ENCODE measurements around the gene ESCO1.

Gene ESCO1

GRCh38 chr18:21489919-21490495 is 110.5 kb downstream of the ESCO1 start:
- no peak overlapping the region for H3K27ac ChIP-seq
- DNase-seq (ENCODE audit: low read depth, low spot score): no peak

- DNase-seq (ENCODE audit: low read depth, low spot score): no peak
- H3K27ac ChIP-seq: no peak overlapping the region
These were observed 111.3 kb downstream of the ESCO1 start for GRCh38 chr18:21489119-21489750.

GRCh38 chr18:21486905-21487437 is 113.5 kb downstream of the ESCO1 start:
- no peak overlapping the region for H3K27ac ChIP-seq
- DNase-seq (ENCODE audit: low read depth, low spot score): no peak

GRCh38 chr18:21484851-21485636 is 115.5 kb downstream of the ESCO1 start:
- no peak for DNase-seq (ENCODE audit: low read depth, low spot score)
- no peak overlapping the region for H3K27ac ChIP-seq

GRCh38 chr18:21483051-21483450 is 117.5 kb downstream of the ESCO1 start:
- no peak for DNase-seq (ENCODE audit: low read depth, low spot score)
- H3K27ac ChIP-seq: no peak overlapping the region

GRCh38 chr18:21481739-21482138 is 118.8 kb downstream of the ESCO1 start:
- H3K27ac ChIP-seq: no peak overlapping the region
- DNase-seq (ENCODE audit: low read depth, low spot score): no peak

- no peak for DNase-seq (ENCODE audit: low read depth, low spot score)
- no peak overlapping the region for H3K27ac ChIP-seq
These were observed 120.8 kb downstream of the ESCO1 start for GRCh38 chr18:21479721-21480120.

Data from epithelial cell of prostate (primary cell).